Small intestine (tissue), 7 donors: Measurements from ENCODE around the gene MAPT. TPM values are rescaled to one million over a fixed set of nuclear protein-coding genes. Genes with fewer than 3 reads are reported as not detected.

ENCODE experiments used
- DNase-seq, 2 donors: peaks; one replicate each; pipeline versions ENCODE4 v3.0.0 to v3.0.0-alpha.2; 2013
- FAIRE-seq: peaks from 2 replicates; lab custom pipeline; 2012; peaks lifted over from hg19 to GRCh38; lab: Jason Lieb, UNC
- H3K27ac ChIP-seq, 3 donors: one replicate each; pipeline ENCODE4 v1.5.1; 2013; ENCODE audit warnings: low read length in 2 of 3, mild to moderate bottlenecking in 2 of 3, control low read depth in 1 of 3, inconsistent platforms in 1 of 3, low read depth in 1 of 3, moderate library complexity in 1 of 3
- H3K27me3 ChIP-seq, 3 donors: one replicate each; pipeline ENCODE4 v1.6.1; 2013; ENCODE audit warnings: low read length in 3 of 3, inconsistent platforms in 1 of 3; ENCODE audit not compliant: control insufficient read depth in 3 of 3, insufficient read depth in 3 of 3
- H3K36me3 ChIP-seq, 3 donors: one replicate each; pipeline ENCODE4 v1.6.1; 2013; ENCODE audit warnings: low read length in 3 of 3, inconsistent platforms in 1 of 3, low read depth in 1 of 3, mild to moderate bottlenecking in 1 of 3, moderate library complexity in 1 of 3; ENCODE audit not compliant: control insufficient read depth in 3 of 3, insufficient read depth in 2 of 3
- H3K4me1 ChIP-seq, 3 donors: one replicate each; pipeline ENCODE4 v1.6.1; 2013; ENCODE audit warnings: low read length in 2 of 3, inconsistent platforms in 1 of 3, low read depth in 1 of 3, mild to moderate bottlenecking in 1 of 3, moderate library complexity in 1 of 3; ENCODE audit not compliant: control insufficient read depth in 3 of 3, insufficient read depth in 2 of 3
- H3K4me3 ChIP-seq, 3 donors: one replicate each; pipeline ENCODE4 v1.5.1; 2013; ENCODE audit warnings: low read length in 3 of 3, control low read depth in 1 of 3, inconsistent platforms in 1 of 3, low read depth in 1 of 3, mild to moderate bottlenecking in 1 of 3, moderate library complexity in 1 of 3
- H3K9me3 ChIP-seq, 2 donors: one replicate each; pipeline ENCODE4 v1.6.1; 2013; ENCODE audit warnings: low read depth in 1 of 2, low read length in 1 of 2; ENCODE audit not compliant: control insufficient read depth in 2 of 2, insufficient read depth in 1 of 2
- WGBS, 3 donors: extraction: QIAGEN DNeasy Blood & Tissue Kit; methylation state at CpG; one replicate each; pipeline ENCODE4 v1.1.7; 2013; 5-methylcytosine and 5-hydroxymethylcytosine counted together
- polyA plus RNA-seq, 4 donors: library from polyadenylated mRNA; stranded (reverse) in 3 of 4; unstranded in 1 of 4; fragments of 200-250 nt in 3 of 4; fragments of 120-200 nt in 1 of 4; gene quantifications; one replicate each; pipeline versions ENCODE4 v1.2.1 to v1.2.3, GENCODE V29; 2013
- donor health status: healthy with polysubstance abuse.
- donor health status: control.
- donor health status: control.
- donor health status: Bipolar disorder and iron deficiency.
- donor health status: healthy.

The MAPT gene
- polyA plus RNA-seq, 4 donors = 0.54 to 6.0 (median 0.87) TPM; not detected in 1

- Histone ChIP-seq H3K4me3 (no peak overlapping the region), H3K9me3 (no peaks in the 10 kb centered on the region), H3K36me3 (no peaks in the 10 kb centered on the region), H3K27ac (no peak overlapping the region), H3K4me1 (peaks cover 0 to 16% (median 0%) of the 10 kb centered on the region in 3 donors), H3K27me3 (no peaks in the 10 kb centered on the region)
- 54 to 71% (median 56%) methylated on average over 6 of the region's 6 CpGs for WGBS, 3 donors
- DNase-seq (no peak), FAIRE-seq (no peak)
These were observed 27.2 kb upstream of the MAPT start for GRCh38 chr17:45867171-45867570.

GRCh38 chr17:45867702-45868101, 26.7 kb upstream of the MAPT start:
- FAIRE-seq = no peak

GRCh38 chr17:45868276-45868675, 26.1 kb upstream of the MAPT start:
- peaks cover 0 to 16% (median 0%) of the 10 kb centered on the region in 3 donors for H3K4me1 ChIP-seq
- H3K9me3 ChIP-seq = no peaks in the 10 kb centered on the region
- FAIRE-seq (no peak), DNase-seq (no peak)
- H3K36me3 ChIP-seq = no peaks in the 10 kb centered on the region
- H3K4me3 ChIP-seq = no peak overlapping the region
- no peaks in the 10 kb centered on the region for H3K27me3 ChIP-seq
- 53 to 73% (median 66%) methylated on average over 5 of the region's 5 CpGs for WGBS, 3 donors
- no peak overlapping the region for H3K27ac ChIP-seq

More at GRCh38 chr17:45867702-45868101, 26.7 kb upstream of the MAPT start:
- Histone ChIP-seq H3K27me3 (no peaks in the 10 kb centered on the region), H3K4me1 (peaks cover 0 to 16% (median 0%) of the 10 kb centered on the region in 3 donors), H3K36me3 (no peaks in the 10 kb centered on the region), H3K9me3 (no peaks in the 10 kb centered on the region), H3K4me3 (no peak overlapping the region), H3K27ac (no peak overlapping the region)
- DNase-seq = no peak
- 51 to 68% (median 64%) methylated on average over 8 of the region's 8 CpGs for WGBS, 3 donors

- Histone ChIP-seq H3K4me3 (no peak overlapping the region), H3K36me3 (no peaks in the 10 kb centered on the region), H3K27me3 (no peaks in the 10 kb centered on the region), H3K4me1 (peaks cover 0 to 12% (median 0%) of the 10 kb centered on the region in 3 donors), H3K27ac (no peak overlapping the region), H3K9me3 (no peaks in the 10 kb centered on the region)
- DNase-seq = no peak
- WGBS, 3 donors = 68 to 71% (median 70%) methylated on average over 14 of the region's 14 CpGs
- FAIRE-seq = no peak
These were observed 24.5 kb upstream of the MAPT start for GRCh38 chr17:45869676-45870341.

- WGBS, 3 donors = 11 to 32% (median 27%) methylated on average over 4 of the region's 4 CpGs
- Histone ChIP-seq H3K4me3 (no peak overlapping the region), H3K9me3 (no peaks in the 10 kb centered on the region), H3K4me1 (peaks cover 0 to 6% (median 0%) of the 10 kb centered on the region in 3 donors), H3K36me3 (no peaks in the 10 kb centered on the region), H3K27ac (no peak overlapping the region), H3K27me3 (no peaks in the 10 kb centered on the region)
- FAIRE-seq = no peak
- DNase-seq = no peak
These were observed 23.9 kb upstream of the MAPT start for GRCh38 chr17:45870342-45870974.

GRCh38 chr17:45871718-45872117, 22.6 kb upstream of the MAPT start:
- FAIRE-seq = no peak
- H3K27ac ChIP-seq = no peak overlapping the region
- no peak overlapping the region for H3K4me3 ChIP-seq
- H3K9me3 ChIP-seq = no peaks in the 10 kb centered on the region
- no peak for DNase-seq
- H3K4me1 ChIP-seq = no peaks in the 10 kb centered on the region
- no peaks in the 10 kb centered on the region for H3K36me3 ChIP-seq
- peaks cover 0 to 3% (median 0%) of the 10 kb centered on the region in 3 donors for H3K27me3 ChIP-seq
- whole genome bisulfite sequencing, 3 donors = 53 to 76% (median 60%) methylated on average over 5 of the region's 5 CpGs

- WGBS, 3 donors = 18 to 45% (median 45%) methylated on average over 6 of the region's 6 CpGs
- no peaks in the 10 kb centered on the region for H3K36me3 ChIP-seq
- DNase-seq (no peak), FAIRE-seq (no peak)
- no peaks in the 10 kb centered on the region for H3K4me1 ChIP-seq
- H3K27me3 ChIP-seq = peaks cover 0 to 3% (median 0%) of the 10 kb centered on the region in 3 donors
- H3K27ac ChIP-seq = no peak overlapping the region
- H3K9me3 ChIP-seq = peaks cover 0 to 4% of the 10 kb centered on the region in 2 donors
- no peak overlapping the region for H3K4me3 ChIP-seq
These were observed 20.6 kb upstream of the MAPT start for GRCh38 chr17:45873728-45874127.

GRCh38 chr17:45874151-45874550, 20.2 kb upstream of the MAPT start:
- DNase-seq (no peak), FAIRE-seq (no peak)
- H3K36me3 ChIP-seq = no peaks in the 10 kb centered on the region
- no peak overlapping the region for H3K4me3 ChIP-seq
- H3K4me1 ChIP-seq = no peaks in the 10 kb centered on the region
- WGBS, 3 donors = 54 to 66% (median 61%) methylated on average over 3 of the region's 3 CpGs
- H3K27me3 ChIP-seq = peaks cover 0 to 3% (median 0%) of the 10 kb centered on the region in 3 donors
- H3K27ac ChIP-seq = no peak overlapping the region
- peaks cover 0 to 4% of the 10 kb centered on the region in 2 donors for H3K9me3 ChIP-seq
